WTC11 (cell line): ENCODE results near the gene YIPF6. TPM values are rescaled to one million over a fixed set of nuclear protein-coding genes. Genes with fewer than 3 reads are reported as not detected.

ENCODE experiments used
- ATAC-seq: fragments of 200-7000 bp; cut with Tn5 transposase; 2 replicates; pipeline ENCODE4 v1.10.0; 2021; ENCODE audit warnings: mild to moderate bottlenecking, moderate library complexity
- CTCF ChIA-PET: fragments of 300-600 bp; sonication (Branson Sonifier 250); formaldehyde crosslinking; loops from one replicate; lab custom pipeline; 2021; ENCODE audit warnings: antibody characterized with exemption; lab: Charles Lee
- POLR2A ChIA-PET: fragments of 350-600 bp; sonication (Branson Sonifier 250); formaldehyde crosslinking; loops from one replicate; lab custom pipeline; 2021; ENCODE audit warnings: antibody characterized with exemption; lab: Charles Lee
- DNase-seq: peaks from one replicate; pipeline ENCODE4 v3.0.0; 2021; ENCODE audit warnings: low spot score
- H3K27ac Mint-ChIP-seq: 2 replicates; pipeline ENCODE4 v1.8.0; 2021; ENCODE audit warnings: mixed read lengths
- H3K27me3 Mint-ChIP-seq: 2 replicates; pipeline ENCODE4 v1.8.0; 2021; ENCODE audit warnings: low read depth, mild to moderate bottlenecking, moderate library complexity, mixed read lengths
- H3K36me3 Mint-ChIP-seq: 2 replicates; pipeline ENCODE4 v1.8.0; 2021; ENCODE audit warnings: mixed read lengths
- H3K4me1 Mint-ChIP-seq: 2 replicates; pipeline ENCODE4 v1.8.0; 2022; ENCODE audit warnings: mixed read lengths
- H3K4me3 Mint-ChIP-seq: 2 replicates; pipeline ENCODE4 v1.8.0; 2021; ENCODE audit warnings: mild to moderate bottlenecking, moderate library complexity, mixed read lengths
- H3K9me3 Mint-ChIP-seq: 2 replicates; pipeline ENCODE4 v1.8.0; 2021; ENCODE audit warnings: mixed read lengths
- ATF2 ChIP-seq: sonication (generic); formaldehyde crosslinking; IDR thresholded peaks from 2 replicates; pipeline ENCODE4 v1.8.1; 2022; ENCODE audit warnings: low read depth, missing genetic modification reagents, borderline replicate concordance
- CDX4 ChIP-seq: fragments of 250-450 bp; sonication (Bioruptor Pico); IDR thresholded peaks from 2 replicates; pipeline ENCODE4 v1.9.0; 2021; ENCODE audit warnings: moderate library complexity, mild to moderate bottlenecking, inconsistent platforms, borderline replicate concordance
- GABPB1 ChIP-seq: sonication (generic); formaldehyde crosslinking; IDR thresholded peaks from 2 replicates; pipeline ENCODE4 v1.8.1; 2023; ENCODE audit warnings: mild to moderate bottlenecking, missing genetic modification reagents
- GRHL2 ChIP-seq: fragments of 250-450 bp; sonication (Bioruptor Pico); IDR thresholded peaks from 2 replicates; pipeline ENCODE4 v1.8.0; 2022; ENCODE audit warnings: mild to moderate bottlenecking, moderate library complexity; ENCODE audit not compliant: insufficient replicate concordance, severe bottlenecking
- NR1H2 ChIP-seq: sonication (generic); formaldehyde crosslinking; IDR thresholded peaks from 2 replicates; pipeline ENCODE4 v1.9.0; 2021; ENCODE audit warnings: mild to moderate bottlenecking, moderate library complexity, missing genetic modification reagents
- NR2C2 ChIP-seq: sonication (generic); formaldehyde crosslinking; IDR thresholded peaks from 2 replicates; pipeline ENCODE4 v1.8.0; 2022; ENCODE audit warnings: mild to moderate bottlenecking, missing genetic modification reagents
- PREB ChIP-seq: sonication (generic); formaldehyde crosslinking; IDR thresholded peaks from 2 replicates; pipeline ENCODE4 v1.8.1; 2022; ENCODE audit warnings: mild to moderate bottlenecking, missing genetic modification reagents, moderate library complexity, borderline replicate concordance
- SMAD4 ChIP-seq: sonication (generic); formaldehyde crosslinking; IDR thresholded peaks from 2 replicates; pipeline ENCODE4 v1.8.0; 2022; ENCODE audit warnings: mild to moderate bottlenecking, missing genetic modification reagents
- STAT6 ChIP-seq: sonication (generic); formaldehyde crosslinking; conservative IDR thresholded peaks from 2 replicates; pipeline ENCODE4 v1.8.1; 2023; ENCODE audit warnings: mild to moderate bottlenecking, low read depth, missing genetic modification reagents, moderate library complexity
- TP53 ChIP-seq: sonication (generic); formaldehyde crosslinking; IDR thresholded peaks from 2 replicates; pipeline ENCODE4 v1.8.1; 2023; ENCODE audit warnings: mild to moderate bottlenecking, missing genetic modification reagents
- ZNF396 ChIP-seq: fragments of 250-450 bp; sonication (Bioruptor Pico); IDR thresholded peaks from 2 replicates; pipeline ENCODE4 v1.8.0; 2021; ENCODE audit warnings: mild to moderate bottlenecking, moderate library complexity, borderline replicate concordance
- ZNF423 ChIP-seq: fragments of 250-450 bp; sonication (Bioruptor Pico); IDR thresholded peaks from 2 replicates; pipeline ENCODE4 v2.1.2; 2022; ENCODE audit warnings: mild to moderate bottlenecking, moderate library complexity
- ZNF425 ChIP-seq: fragments of 250-450 bp; sonication (Bioruptor Pico); conservative IDR thresholded peaks from 2 replicates; pipeline ENCODE4 v1.9.0; 2021; ENCODE audit warnings: mild to moderate bottlenecking
- ZNF532 ChIP-seq: fragments of 250-450 bp; sonication (Bioruptor Pico); IDR thresholded peaks from 2 replicates; pipeline ENCODE4 v1.9.0; 2021; ENCODE audit warnings: mild to moderate bottlenecking, borderline replicate concordance
- total RNA-seq: library from RNA; stranded (reverse); gene quantifications from 3 replicates; pipeline ENCODE4 v1.2.3, GENCODE V29; 2021

YIPF6 gene
- total RNA-seq, 1 experiment from 2014 or later, result 34.2 TPM

- no peaks in the 10 kb centered on the region for H3K9me3 Mint-ChIP-seq
- H3K27me3 Mint-ChIP-seq, result no peaks in the 10 kb centered on the region
- H3K4me3 Mint-ChIP-seq, result no peak overlapping the region
- TF ChIP-seq ZNF425 (CRISPR knock-in tag), result no peak
- peaks cover 28% of the 10 kb centered on the region for H3K36me3 Mint-ChIP-seq
- CTCF ChIA-PET, result no interaction called here
- no peak overlapping the region for H3K27ac Mint-ChIP-seq
- POLR2A ChIA-PET, result no interaction called here
- no peak for ATAC-seq
- DNase-seq, result no peak
- H3K4me1 Mint-ChIP-seq, result no peaks in the 10 kb centered on the region
Measured at GRCh38 chrX:68532831-68533533, 34.1 kb downstream of the YIPF6 start.

- no peaks in the 10 kb centered on the region for H3K9me3 Mint-ChIP-seq
- ATAC-seq, result no peak
- peaks cover 24% of the 10 kb centered on the region for H3K36me3 Mint-ChIP-seq
- no peak for DNase-seq
- POLR2A ChIA-PET, result no interaction called here
- no peak for TF ChIP-seq TP53
- TF ChIP-seq ATF2 (CRISPR knock-in tag), result no peak
- TF ChIP-seq ZNF532 (CRISPR knock-in tag), result no peak
- TF ChIP-seq PREB, result no peak
- no peak for TF ChIP-seq SMAD4 (CRISPR knock-in tag)
- no peak for TF ChIP-seq ZNF396 (CRISPR knock-in tag)
- no peak for TF ChIP-seq NR1H2 (CRISPR knock-in tag)
- TF ChIP-seq STAT6 (CRISPR knock-in tag), result no peak
- no peak for TF ChIP-seq CDX4 (CRISPR knock-in tag)
- no peak for TF ChIP-seq ZNF423 (CRISPR knock-in tag)
- no peak for TF ChIP-seq NR2C2 (CRISPR knock-in tag)
- TF ChIP-seq GABPB1 (CRISPR knock-in tag), result no peak
- no peak for TF ChIP-seq GRHL2
- CTCF ChIA-PET, result no interaction called here
- H3K27me3 Mint-ChIP-seq, result no peaks in the 10 kb centered on the region
- H3K4me1 Mint-ChIP-seq, result no peaks in the 10 kb centered on the region
- H3K4me3 Mint-ChIP-seq, result no peak overlapping the region
- no peak overlapping the region for H3K27ac Mint-ChIP-seq
Measured at GRCh38 chrX:68533656-68534055, 34.8 kb downstream of the YIPF6 start.
